Ishikawa (cell line): ENCODE results near the gene MOB3A.

Experiments used
- CEBPB ChIP-seq: IDR thresholded peaks from 2 replicates; pipeline ENCODE4 v1.6.1; 2012
- EP300 ChIP-seq: IDR thresholded peaks from 2 replicates; pipeline ENCODE4 v1.6.1; 2012; ENCODE audit warnings: borderline replicate concordance
- FOXM1 ChIP-seq: IDR thresholded peaks from 2 replicates; pipeline ENCODE4 v1.6.1; 2012; ENCODE audit warnings: low read depth, borderline replicate concordance
- RAD21 ChIP-seq: IDR thresholded peaks from 2 replicates; pipeline ENCODE4 v1.6.1; 2012; ENCODE audit warnings: low read depth
- TAF1 ChIP-seq: IDR thresholded peaks from 2 replicates; pipeline ENCODE4 v1.6.1; 2012; ENCODE audit warnings: low read depth, mild to moderate bottlenecking
- TCF12 ChIP-seq: IDR thresholded peaks from 2 replicates; pipeline ENCODE4 v1.6.1; 2012; ENCODE audit warnings: low read depth
- YY1 ChIP-seq: IDR thresholded peaks from 2 replicates; pipeline ENCODE4 v1.6.1; 2012; ENCODE audit warnings: low read depth
- ZBTB7A ChIP-seq: IDR thresholded peaks from 2 replicates; pipeline ENCODE4 v1.6.1; 2012; ENCODE audit warnings: low read depth
- TF ChIP-seq, protein P1 (sequence below): IDR thresholded peaks from 2 replicates; pipeline ENCODE4 v1.6.1; 2012
- TF ChIP-seq, protein P2 (sequence below): IDR thresholded peaks from 2 replicates; pipeline ENCODE4 v1.6.1; 2012; ENCODE audit warnings: low read depth, mild to moderate bottlenecking

DNA sequence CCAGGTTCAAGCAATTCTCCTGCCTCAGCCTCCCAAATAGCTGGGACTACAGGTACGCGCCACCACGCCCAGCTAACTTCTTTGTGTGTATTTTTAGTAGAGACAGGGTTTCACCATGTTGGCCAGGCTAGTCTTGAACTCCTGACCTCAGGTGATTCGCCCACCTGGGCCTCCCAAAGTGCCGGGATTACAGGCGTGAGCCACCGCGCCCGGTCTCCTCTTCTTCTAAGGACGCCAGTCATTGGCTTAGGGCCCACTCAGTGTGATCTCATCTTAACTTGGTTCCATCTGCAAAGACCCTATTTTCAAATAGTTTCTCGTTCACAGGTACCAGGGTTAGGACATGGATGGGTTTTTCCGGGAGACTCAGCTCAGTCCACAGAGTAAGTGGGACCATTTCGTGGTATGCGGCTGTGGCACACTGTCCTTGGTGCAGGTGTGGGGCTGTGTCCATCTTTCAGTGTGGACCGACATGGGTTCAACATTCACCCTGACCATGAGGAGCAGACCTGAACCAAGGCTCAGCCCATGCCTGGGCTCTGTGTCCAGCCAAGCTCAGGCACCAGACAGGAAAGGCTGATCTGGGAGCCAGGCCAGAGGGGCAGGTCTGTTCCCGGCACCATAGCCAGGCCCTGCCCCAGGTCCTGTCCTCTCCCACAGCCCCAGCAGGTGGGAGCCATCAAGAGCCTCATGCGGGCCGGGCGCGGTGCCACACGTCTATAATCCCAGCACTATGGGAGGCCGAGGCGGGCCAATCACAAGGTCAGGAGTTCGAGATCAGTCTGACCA is 42.3 kb downstream of the MOB3A start:
- TF ChIP-seq CEBPB (no peak), YY1 (no peak), EP300 (no peak; the same call in 1 of the 2 replicates), RAD21 (no peak), FOXM1 (no peak), TAF1 (no peak), ZBTB7A (no peak), TCF12 (no peak; the same call in none of the 2 replicates)
- TF ChIP-seq, protein P1, sequence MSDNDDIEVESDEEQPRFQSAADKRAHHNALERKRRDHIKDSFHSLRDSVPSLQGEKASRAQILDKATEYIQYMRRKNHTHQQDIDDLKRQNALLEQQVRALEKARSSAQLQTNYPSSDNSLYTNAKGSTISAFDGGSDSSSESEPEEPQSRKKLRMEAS: 0 out of 2 replicates have a peak, but pooled peaks have one; percentile 13
- TF ChIP-seq, protein P2, sequence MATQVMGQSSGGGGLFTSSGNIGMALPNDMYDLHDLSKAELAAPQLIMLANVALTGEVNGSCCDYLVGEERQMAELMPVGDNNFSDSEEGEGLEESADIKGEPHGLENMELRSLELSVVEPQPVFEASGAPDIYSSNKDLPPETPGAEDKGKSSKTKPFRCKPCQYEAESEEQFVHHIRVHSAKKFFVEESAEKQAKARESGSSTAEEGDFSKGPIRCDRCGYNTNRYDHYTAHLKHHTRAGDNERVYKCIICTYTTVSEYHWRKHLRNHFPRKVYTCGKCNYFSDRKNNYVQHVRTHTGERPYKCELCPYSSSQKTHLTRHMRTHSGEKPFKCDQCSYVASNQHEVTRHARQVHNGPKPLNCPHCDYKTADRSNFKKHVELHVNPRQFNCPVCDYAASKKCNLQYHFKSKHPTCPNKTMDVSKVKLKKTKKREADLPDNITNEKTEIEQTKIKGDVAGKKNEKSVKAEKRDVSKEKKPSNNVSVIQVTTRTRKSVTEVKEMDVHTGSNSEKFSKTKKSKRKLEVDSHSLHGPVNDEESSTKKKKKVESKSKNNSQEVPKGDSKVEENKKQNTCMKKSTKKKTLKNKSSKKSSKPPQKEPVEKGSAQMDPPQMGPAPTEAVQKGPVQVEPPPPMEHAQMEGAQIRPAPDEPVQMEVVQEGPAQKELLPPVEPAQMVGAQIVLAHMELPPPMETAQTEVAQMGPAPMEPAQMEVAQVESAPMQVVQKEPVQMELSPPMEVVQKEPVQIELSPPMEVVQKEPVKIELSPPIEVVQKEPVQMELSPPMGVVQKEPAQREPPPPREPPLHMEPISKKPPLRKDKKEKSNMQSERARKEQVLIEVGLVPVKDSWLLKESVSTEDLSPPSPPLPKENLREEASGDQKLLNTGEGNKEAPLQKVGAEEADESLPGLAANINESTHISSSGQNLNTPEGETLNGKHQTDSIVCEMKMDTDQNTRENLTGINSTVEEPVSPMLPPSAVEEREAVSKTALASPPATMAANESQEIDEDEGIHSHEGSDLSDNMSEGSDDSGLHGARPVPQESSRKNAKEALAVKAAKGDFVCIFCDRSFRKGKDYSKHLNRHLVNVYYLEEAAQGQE: no peak
